Endothelial cell of umbilical vein (primary cell): ENCODE measurements around the gene NOTCH3. TPM values are rescaled to one million over a fixed set of nuclear protein-coding genes. Genes with fewer than 3 reads are reported as not detected.

Source experiments
- BruUV-seq: library from RNA; stranded (reverse); fragments of 400-500 nt; replicated peaks from 2 replicates; lab custom pipeline; 2021; lab: Mats Ljungman, UMichigan
- CTCF ChIA-PET: fragments of 300-600, 350-600 bp; sonication (Branson Sonifier 250); formaldehyde crosslinking; loops from one replicate; lab custom pipeline; 2021; ENCODE audit warnings: antibody characterized with exemption, inconsistent platforms; lab: Charles Lee
- POLR2A ChIA-PET: fragments of 300-600, 350-600 bp; sonication (Branson Sonifier 250); formaldehyde crosslinking; loops from one replicate; lab custom pipeline; 2021; ENCODE audit warnings: antibody characterized with exemption, inconsistent platforms; lab: Charles Lee
- DNase-seq: peaks from one replicate; pipeline ENCODE4 v3.0.0-alpha.2; 2011; ENCODE audit warnings: low read depth, low spot score
- FAIRE-seq: peaks from 2 replicates; lab custom pipeline; 2011; peaks lifted over from hg19 to GRCh38; lab: Jason Lieb, UNC
- H2AFZ ChIP-seq: 2 replicates; pipeline ENCODE4 v1.6.0; 2012; ENCODE audit warnings: low read depth, low read length, control low read depth, inconsistent platforms
- H3K27ac ChIP-seq: 2 replicates; pipeline ENCODE4 v1.5.1; 2011; ENCODE audit warnings: low read depth, mild to moderate bottlenecking, control low read depth, low read length, moderate library complexity; ENCODE audit not compliant: insufficient read depth
- H3K27me3 ChIP-seq, 2 experiments: 2 replicates each; pipeline versions ENCODE4 v1.6.0 to v1.6.1; 2011; ENCODE audit warnings: low read length in 2 of 2, mixed read lengths in 1 of 2; ENCODE audit not compliant: control insufficient read depth in 2 of 2, insufficient read depth in 2 of 2
- H3K36me3 ChIP-seq, 2 experiments: 2 replicates in 1 of 2; 3 replicates in 1 of 2; pipeline ENCODE4 v1.5.1; 2011; ENCODE audit warnings: low read length in 2 of 2, mild to moderate bottlenecking in 1 of 2, moderate library complexity in 1 of 2; ENCODE audit not compliant: control insufficient read depth in 2 of 2, insufficient read depth in 2 of 2; ENCODE audit errors: extremely low read depth in 1 of 2
- H3K4me1 ChIP-seq: 3 replicates; pipeline ENCODE4 v1.5.1; 2011; ENCODE audit warnings: mild to moderate bottlenecking, low read length; ENCODE audit not compliant: control insufficient read depth, insufficient read depth; ENCODE audit errors: extremely low read depth
- H3K4me2 ChIP-seq: 2 replicates; pipeline ENCODE4 v1.6.1; 2011; ENCODE audit warnings: low read length, control low read depth, mixed read lengths; ENCODE audit not compliant: insufficient read depth
- H3K4me3 ChIP-seq, 3 experiments: fragments of 200-600 bp in 1 of 3; sonication (generic), shearing (Covaris generic) in 1 of 3; replicated peaks in 1 of 3; 2 replicates each; pipeline ENCODE4 v1.5.1; 2011 to 2016; ENCODE audit warnings: control low read depth in 3 of 3, low read length in 3 of 3, mild to moderate bottlenecking in 2 of 3, inconsistent platforms in 1 of 3, low read depth in 1 of 3, moderate library complexity in 1 of 3; ENCODE audit not compliant: insufficient read depth in 1 of 3
- H3K79me2 ChIP-seq: 2 replicates; pipeline ENCODE4 v1.6.0; 2012; ENCODE audit warnings: low read length, inconsistent platforms; ENCODE audit not compliant: control insufficient read depth, insufficient read depth
- H3K9ac ChIP-seq: replicated peaks from 2 replicates; pipeline ENCODE3; 2011; ENCODE audit warnings: low read length, control low read depth; ENCODE audit not compliant: insufficient read depth; ENCODE audit errors: extremely low read depth
- H3K9me1 ChIP-seq: replicated peaks from 3 replicates; pipeline ENCODE4 v1.6.0; 2011; ENCODE audit warnings: mild to moderate bottlenecking, low read length; ENCODE audit not compliant: control insufficient read depth, insufficient read depth; ENCODE audit errors: extremely low read depth
- H3K9me3 ChIP-seq: replicated peaks from 2 replicates; pipeline ENCODE4 v1.5.1; 2012; ENCODE audit warnings: low read length, inconsistent platforms; ENCODE audit not compliant: control insufficient read depth, insufficient read depth
- H4K20me1 ChIP-seq: replicated peaks from 2 replicates; pipeline ENCODE3; 2011; ENCODE audit warnings: mild to moderate bottlenecking, low read length; ENCODE audit not compliant: control insufficient read depth, insufficient read depth; ENCODE audit errors: extremely low read depth
- EZH2 ChIP-seq: IDR thresholded peaks from 2 replicates; pipeline ENCODE4 v1.6.1; 2012; ENCODE audit warnings: borderline replicate concordance, low read depth, mild to moderate bottlenecking, moderate library complexity, low read length, inconsistent platforms; ENCODE audit not compliant: severe bottlenecking
- FOS ChIP-seq: IDR thresholded peaks from 2 replicates; pipeline ENCODE4 v1.6.1; 2011; ENCODE audit warnings: mild to moderate bottlenecking, low read length, moderate library complexity, borderline replicate concordance; ENCODE audit not compliant: insufficient read depth
- GATA2 ChIP-seq: IDR thresholded peaks from 2 replicates; pipeline ENCODE4 v1.7.0; 2011; ENCODE audit warnings: low read depth, mild to moderate bottlenecking, moderate library complexity, mixed read lengths, low read length; ENCODE audit not compliant: insufficient read length, insufficient read depth
- JUN ChIP-seq: IDR thresholded peaks from 2 replicates; pipeline ENCODE4 v1.6.1; 2011; ENCODE audit warnings: borderline replicate concordance, low read depth; ENCODE audit not compliant: insufficient read length, insufficient read depth
- MYC ChIP-seq: IDR thresholded peaks from one replicate; pipeline ENCODE4 v1.6.1; 2011; ENCODE audit warnings: mild to moderate bottlenecking, low read depth, low read length
- POLR2A ChIP-seq: IDR thresholded peaks from 2 replicates; pipeline ENCODE4 v1.6.1; 2012; ENCODE audit warnings: low read depth, mild to moderate bottlenecking, control low read depth, low read length
- POLR2AphosphoS5 ChIP-seq: IDR thresholded peaks from 2 replicates; pipeline ENCODE4 v1.6.1; 2012; ENCODE audit warnings: low read depth, mild to moderate bottlenecking, control low read depth, low read length, moderate library complexity; ENCODE audit not compliant: insufficient read depth
- dilution Hi-C: fragments of 300-500 bp; cut with MboI; formaldehyde crosslinking; loops from one replicate; pipeline ENCODE4 v1.15.0; 2019; ENCODE audit warnings: low sequenced_read_pairs; ENCODE audit not compliant: extremely low pct_ligation_motif_present
- intact Hi-C: fragments of 100-400 bp; cut with micrococcal nuclease; formaldehyde crosslinking; loops from one replicate; pipeline ENCODE4 v1.10.0; 2022
- polyA plus RNA-seq, 4 experiments: library from polyadenylated mRNA; depleted of rRNA in 3 of 4; stranded (reverse) in 3 of 4; unstranded in 1 of 4; fragments of >200 nt; gene quantifications; 2 replicates each; pipeline versions ENCODE4 v1.2.1 to v1.2.3, GENCODE V29; 2011 to 2012; ENCODE audit warnings: missing spikeins in 1 of 4
- total RNA-seq: library from RNA; stranded (reverse); gene quantifications from 2 replicates; pipeline ENCODE4 v1.2.3, GENCODE V29; 2021
- TF ChIP-seq, protein P1 (sequence below), 2 donors: IDR thresholded peaks; 1 replicate in 1 of 2; 2 replicates in 1 of 2; pipeline ENCODE4 v1.5.1; 2011; ENCODE audit warnings: low read length in 2 of 2, mild to moderate bottlenecking in 2 of 2, moderate library complexity in 2 of 2, control low read depth in 1 of 2, inconsistent platforms in 1 of 2, low read depth in 1 of 2; ENCODE audit not compliant: insufficient read depth in 1 of 2; ENCODE audit errors: extremely low read depth in 1 of 2
- TF ChIP-seq, protein P2 (sequence below): IDR thresholded peaks from 2 replicates; pipeline ENCODE4 v1.6.1; 2011; ENCODE audit not compliant: insufficient read depth, insufficient read length

Gene NOTCH3
- total and polyA plus RNA-seq, 2 donors (not counting 3 experiments of a cell fraction or from before 2014, with no cell fraction given): 0.63 to 1.5 TPM

DNA sequence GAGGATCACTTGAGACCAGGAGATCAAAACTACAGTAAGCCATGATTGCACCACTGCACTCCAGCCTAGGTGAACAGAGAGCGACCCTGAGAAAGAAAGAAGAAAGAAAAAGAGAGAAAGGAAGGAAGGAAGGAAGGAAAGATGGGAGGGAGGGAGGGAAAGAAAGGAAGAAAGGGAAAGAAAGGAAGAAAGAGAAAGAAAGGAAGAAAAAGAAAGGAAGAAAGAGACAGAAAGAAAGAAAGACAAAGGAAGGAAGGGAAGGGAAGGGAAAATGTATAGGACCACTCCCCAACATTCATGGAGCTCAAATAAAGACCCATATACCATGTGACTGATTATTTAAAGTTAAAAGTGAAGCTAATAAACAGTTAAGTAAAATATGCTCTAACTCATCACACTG is 53.7 kb downstream of the NOTCH3 start:
- ChIA-PET CTCF (interaction anchor here (1.0 to 2.0 kb wide), 4 partner anchors 14 to 55 kb away, joined by 3 to 9 read pairs (median 4); no protein-coding TSS in a partner anchor), POLR2A (no interaction called here)
- no peak overlapping the region for H3K9ac ChIP-seq
- FAIRE-seq (no peak), DNase-seq (no peak)
- TF ChIP-seq MYC (no peak), JUN (no peak), POLR2A (no peak), FOS (no peak), GATA2 (no peak), POLR2AphosphoS5 (no peak), EZH2 (no peak)
- TF ChIP-seq, protein P1, sequence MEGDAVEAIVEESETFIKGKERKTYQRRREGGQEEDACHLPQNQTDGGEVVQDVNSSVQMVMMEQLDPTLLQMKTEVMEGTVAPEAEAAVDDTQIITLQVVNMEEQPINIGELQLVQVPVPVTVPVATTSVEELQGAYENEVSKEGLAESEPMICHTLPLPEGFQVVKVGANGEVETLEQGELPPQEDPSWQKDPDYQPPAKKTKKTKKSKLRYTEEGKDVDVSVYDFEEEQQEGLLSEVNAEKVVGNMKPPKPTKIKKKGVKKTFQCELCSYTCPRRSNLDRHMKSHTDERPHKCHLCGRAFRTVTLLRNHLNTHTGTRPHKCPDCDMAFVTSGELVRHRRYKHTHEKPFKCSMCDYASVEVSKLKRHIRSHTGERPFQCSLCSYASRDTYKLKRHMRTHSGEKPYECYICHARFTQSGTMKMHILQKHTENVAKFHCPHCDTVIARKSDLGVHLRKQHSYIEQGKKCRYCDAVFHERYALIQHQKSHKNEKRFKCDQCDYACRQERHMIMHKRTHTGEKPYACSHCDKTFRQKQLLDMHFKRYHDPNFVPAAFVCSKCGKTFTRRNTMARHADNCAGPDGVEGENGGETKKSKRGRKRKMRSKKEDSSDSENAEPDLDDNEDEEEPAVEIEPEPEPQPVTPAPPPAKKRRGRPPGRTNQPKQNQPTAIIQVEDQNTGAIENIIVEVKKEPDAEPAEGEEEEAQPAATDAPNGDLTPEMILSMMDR (IDR thresholded peaks at IDR 0.05; ENCODE audit: extremely low read depth in 1 of 2, insufficient read depth in 1 of 2, low read depth in 1 of 2, low read length in 2 of 2): no peak
- TF ChIP-seq, protein P2, sequence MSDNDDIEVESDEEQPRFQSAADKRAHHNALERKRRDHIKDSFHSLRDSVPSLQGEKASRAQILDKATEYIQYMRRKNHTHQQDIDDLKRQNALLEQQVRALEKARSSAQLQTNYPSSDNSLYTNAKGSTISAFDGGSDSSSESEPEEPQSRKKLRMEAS: no peak
- H3K4me2 ChIP-seq: no peak overlapping the region
- peaks cover 0 to 10% of the 10 kb centered on the region in 2 experiments for H3K27me3 ChIP-seq
- H3K27ac ChIP-seq: no peak overlapping the region
- BruUV-seq: no TSS peak
- no peaks in the 10 kb centered on the region for H3K79me2 ChIP-seq
- intact Hi-C loops (no loop called here), dilution Hi-C loops (no loop called here)
- H2AFZ ChIP-seq: no peak overlapping the region
- H3K9me1 ChIP-seq: no peaks in the 10 kb centered on the region
- H3K4me3 ChIP-seq: no peak overlapping the region
- H3K4me1 ChIP-seq: no peaks in the 10 kb centered on the region
- H3K36me3 ChIP-seq: no peaks in the 10 kb centered on the region
- no peaks in the 10 kb centered on the region for H4K20me1 ChIP-seq
- no peaks in the 10 kb centered on the region for H3K9me3 ChIP-seq
